ENCODE results near the gene SERPINB7. TPM values are rescaled to one million over a fixed set of nuclear protein-coding genes. Genes with fewer than 3 reads are reported as not detected.
A peak's percentile ranks its signal among the peaks of the same experiment; 100 is the strongest.

Gene SERPINB7
- total and polyA plus RNA-seq, 2 of the 8 experiments (the other 6 are each of a cell fraction or from before 2014, with no cell fraction given), result not detected

- Histone ChIP-seq H2AFZ (ENCODE audit: low read length) (peak overlapping the region; percentile 80; the same call in 1 of the 2 replicates), H2BK15ac (ENCODE audit: low read length) (no peak overlapping the region), H2BK12ac (ENCODE audit: low read depth, low read length) (no peak overlapping the region), H3K36me3 (ENCODE audit: control insufficient read depth in 2 of 4, insufficient read depth in 4 of 4, low read length in 3 of 4) (no peaks in the 10 kb centered on the region), H2AK5ac (ENCODE audit: low read depth, low read length) (no peak overlapping the region), H3K4me2 (ENCODE audit: insufficient read depth in 1 of 2, low read depth in 2 of 2, low read length in 2 of 2) (no peak overlapping the region), H3K27me3 (replicated peaks in 1 of 4; ENCODE audit: control insufficient read depth in 3 of 4, extremely low read depth in 1 of 4, insufficient read depth in 3 of 4, low read length in 3 of 4) (no peaks in the 10 kb centered on the region), H3K4me1 (replicated peaks in 1 of 4; ENCODE audit: control insufficient read depth in 3 of 4, insufficient read depth in 4 of 4, low read length in 3 of 4) (no peaks in the 10 kb centered on the region), H3K9me3 (ENCODE audit: insufficient read depth in 2 of 2, low read depth in 1 of 2, low read length in 1 of 2) (no peaks in the 10 kb centered on the region), H3K56ac (replicated peaks; ENCODE audit: insufficient read length, low read depth, low read length) (no peak overlapping the region), H3K79me1 (ENCODE audit: low read depth, low read length) (no peaks in the 10 kb centered on the region), H3K23me2 (ENCODE audit: low read depth, low read length) (no peaks in the 10 kb centered on the region), H4K91ac (replicated peaks; ENCODE audit: insufficient read length, low read length) (no peak overlapping the region), H3K9ac (replicated peaks in 1 of 4; ENCODE audit: extremely low read depth in 1 of 4, low read depth in 3 of 4, low read length in 3 of 4) (no peak overlapping the region), H4K20me1 (replicated peaks in 1 of 2; ENCODE audit: control insufficient read depth in 1 of 2, insufficient read depth in 2 of 2, low read length in 2 of 2) (no peaks in the 10 kb centered on the region), H2BK120ac (replicated peaks; ENCODE audit: low read depth, low read length) (no peak overlapping the region), H3K4me3 (ENCODE audit: extremely low read depth in 1 of 4, insufficient read depth in 2 of 4, low read depth in 3 of 4, low read length in 4 of 4) (no peak overlapping the region), H3K27ac (ENCODE audit: low read depth, low read length) (no peak overlapping the region), H4K8ac (ENCODE audit: extremely low read depth, insufficient read depth, low read length) (no peak overlapping the region), H4K5ac (ENCODE audit: insufficient read length, low read depth, low read length) (no peak overlapping the region), H3K4ac (replicated peaks; ENCODE audit: insufficient read length, low read depth, low read length) (no peak overlapping the region), H3K23ac (ENCODE audit: insufficient read length) (no peak overlapping the region), H2BK5ac (ENCODE audit: low read depth, low read length) (no peak overlapping the region), H3K14ac (ENCODE audit: insufficient read length) (no peak overlapping the region), H3K18ac (ENCODE audit: extremely low read depth, low read length) (no peak overlapping the region), H3K79me2 (ENCODE audit: control insufficient read depth in 1 of 2, insufficient read depth in 2 of 2, low read length in 2 of 2) (no peaks in the 10 kb centered on the region), H2BK20ac (ENCODE audit: low read length) (no peak overlapping the region)
- CTCF ChIA-PET (ENCODE audit: partially characterized antibody), result interaction anchor here (1.5 to 1.8 kb wide), 2 partner anchors 18 to 310 kb away, joined by 3 to 6 read pairs; no protein-coding TSS in a partner anchor
- DNase-seq (ENCODE audit: low read depth in 1 of 2, low spot score in 2 of 2), result no peak
- FAIRE-seq, result no peak
- POLR2A ChIA-PET (ENCODE audit: partially characterized antibody), result no interaction called here
- TF ChIP-seq EP300 (IDR thresholded peaks at IDR 0.05; ENCODE audit: borderline replicate concordance in 1 of 2, low read depth in 2 of 2, low read length in 2 of 2) (no peak), BCL11A (IDR thresholded peaks at IDR 0.05; ENCODE audit: low read depth in 2 of 2, low read length in 2 of 2) (no peak), CEBPB (IDR thresholded peaks at IDR 0.05; ENCODE audit: low read depth, low read length) (no peak), POLR2A (IDR thresholded peaks at IDR 0.05; ENCODE audit: control extremely low read depth in 1 of 2, low read depth in 2 of 2, low read length in 2 of 2) (no peak), KDM1A (IDR thresholded peaks at IDR 0.05; ENCODE audit: borderline replicate concordance, low read length) (no peak), POLR2AphosphoS5 (IDR thresholded peaks at IDR 0.05; ENCODE audit: low read depth, low read length) (no peak), ATF3 (IDR thresholded peaks at IDR 0.05; ENCODE audit: insufficient read depth, low read depth, low read length) (no peak)
- WGBS, 2 experiments (ENCODE audit: extremely low coverage in 1 of 2, insufficient coverage in 1 of 2, insufficient read length in 1 of 2, insufficient replicate concordance in 2 of 2, low coverage in 1 of 2, low lambda C conversion rate in 2 of 2, missing lambda C conversion rate in 1 of 2), result 100% methylated on average over 3 of the region's 3 CpGs; no CpG with 5 or more reads in 1 of the 2 experiments
Observed at GRCh38 chr18:63828120-63828519, 52.9 kb downstream of the SERPINB7 start.

All from H1 (cell line).